HG02840 (cell line): ENCODE measurements around the gene VPREB1.
"Not testable (repeated sequence)": the region's sequence is repeated elsewhere in the genome, so short reads cannot be mapped to it uniquely, and the experiment has no call there.

Source experiments
- ATAC-seq: cut with Tn5 transposase; IDR thresholded peaks from one replicate; pipeline ENCODE4 v1.9.1; 2021; ENCODE audit warnings: mild to moderate bottlenecking, moderate library complexity, moderate number of reproducible peaks; ENCODE audit not compliant: unreplicated experiment, low FRiP score

The VPREB1 gene

DNA sequence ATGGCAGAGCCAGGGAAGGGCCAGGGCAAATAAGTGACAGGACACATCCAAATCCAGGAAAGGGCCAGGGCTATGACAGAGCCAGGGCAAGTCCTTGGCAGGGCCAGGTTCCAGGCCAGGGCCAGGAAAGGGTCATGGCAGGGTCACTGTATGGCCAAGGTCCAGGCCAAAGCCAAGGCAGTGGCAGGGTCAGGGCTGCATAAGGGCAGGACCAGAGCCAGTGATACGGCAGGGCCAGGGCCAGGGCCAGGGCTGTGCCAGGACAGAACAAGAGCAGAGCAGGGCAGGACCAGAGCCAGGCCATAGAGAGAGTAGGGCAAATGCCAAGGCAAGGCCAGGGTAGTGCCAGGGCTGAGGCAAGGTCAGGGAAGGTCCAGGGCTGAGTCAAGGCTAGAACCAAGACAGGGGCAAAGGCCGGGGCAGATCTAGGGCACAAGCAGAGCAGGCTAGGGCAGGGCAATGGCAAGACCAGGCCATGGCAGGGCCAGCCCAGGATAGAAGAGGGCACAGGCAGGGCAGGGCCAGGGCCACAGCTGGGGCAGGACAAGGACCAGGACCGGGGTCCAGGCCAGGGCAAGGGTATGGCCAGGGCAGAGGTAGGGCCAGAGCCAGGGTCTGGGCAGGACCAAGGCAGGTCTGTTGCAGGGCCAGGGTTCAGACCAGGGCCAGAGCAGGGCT, 46.7 kb downstream of the VPREB1 start:
- ATAC-seq, result not testable (repeated sequence)

DNA sequence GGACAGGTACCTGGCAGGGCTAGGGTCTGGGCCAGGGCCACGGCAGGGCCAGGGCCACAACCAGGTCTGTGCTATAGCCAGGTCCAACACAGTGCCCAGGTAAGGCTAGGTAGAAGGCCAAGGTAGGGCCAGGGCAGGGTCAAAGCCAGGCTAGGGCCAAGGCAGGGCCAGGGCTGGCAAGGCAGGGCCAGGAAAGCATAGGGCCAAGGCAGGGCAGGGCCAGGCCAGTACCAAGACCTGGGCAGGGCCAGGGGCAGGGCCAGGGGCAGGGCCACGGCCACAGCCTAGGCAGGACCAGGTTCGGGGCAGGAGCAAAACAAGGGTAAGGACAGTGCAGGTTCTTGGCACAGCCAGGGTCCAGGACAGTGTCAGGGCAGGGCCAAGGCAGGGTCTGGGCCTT, 48.1 kb downstream of the VPREB1 start:
- not testable (repeated sequence) for ATAC-seq

DNA sequence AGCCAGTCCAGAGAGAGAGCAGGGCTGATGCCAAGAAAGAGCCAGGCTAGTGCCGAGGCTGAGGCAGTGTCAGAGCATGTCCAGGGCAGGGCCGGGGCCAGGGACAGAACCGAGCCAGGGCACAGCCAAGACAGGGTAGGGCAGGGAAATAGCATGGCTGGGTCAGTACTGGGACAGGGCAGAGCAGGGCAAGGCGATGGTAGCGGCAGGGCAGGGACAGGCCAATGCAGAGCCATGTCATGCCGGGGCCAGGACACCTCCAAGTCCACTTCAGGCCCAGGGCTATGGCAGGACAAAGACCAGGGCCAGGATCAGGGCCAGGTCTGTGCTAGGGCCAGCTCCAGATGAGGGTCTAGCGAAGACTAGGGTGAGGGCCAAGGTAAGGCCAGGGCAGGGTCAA, 48.9 kb downstream of the VPREB1 start:
- not testable (repeated sequence) for ATAC-seq

DNA sequence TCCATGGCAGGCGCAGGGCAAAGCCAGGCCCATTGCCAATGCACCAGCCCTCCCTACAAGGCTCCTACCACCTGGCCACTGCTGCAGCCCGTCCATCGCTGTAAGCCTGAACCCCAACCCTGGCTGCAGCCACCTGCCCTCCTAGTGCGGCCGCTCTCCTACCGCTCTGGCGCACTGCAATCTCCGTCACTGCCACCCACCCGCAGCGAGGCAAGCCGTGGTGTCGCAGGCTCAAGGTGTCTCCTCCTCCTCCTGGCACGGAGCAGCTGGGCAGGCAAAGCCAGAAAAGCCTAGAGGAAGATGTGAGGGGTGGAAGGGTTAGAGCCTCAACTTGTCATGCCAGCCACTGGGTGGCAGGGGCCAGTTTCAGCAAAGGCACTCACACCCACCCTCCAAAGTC, 50.1 kb downstream of the VPREB1 start:
- not testable (repeated sequence) for ATAC-seq
